ENCODE data around the gene OR4C11.

OR4C11 gene

GRCh38 chr11:55607545-55607944 lies at the start of gene OR4C11:
OR4C11 (minus strand) TSS chr11:55607645; CDS start chr11:55604373, 3,272 bp downstream.
- TF ChIP-seq CTCF (IDR thresholded peaks at IDR 0.05; ENCODE audit: low read depth, low read length, missing control alignments) = no peak
- H3K4me3 ChIP-seq (replicated peaks; ENCODE audit: low read depth, low read length) = no peak within 1 kb of the TSS
- no peak for DNase-seq (ENCODE audit: extremely low read depth, low read depth)

GRCh38 chr11:55655096-55655495 lies 47.7 kb upstream of the OR4C11 start:
- no peak for DNase-seq (ENCODE audit: extremely low read depth, low read depth)
- no peak overlapping the region for H3K4me3 ChIP-seq (replicated peaks; ENCODE audit: low read depth, low read length)
- TF ChIP-seq CTCF (IDR thresholded peaks at IDR 0.05; ENCODE audit: low read depth, low read length, missing control alignments) = no peak

GRCh38 chr11:55652560-55652959 lies 45.1 kb upstream of the OR4C11 start:
- no peak overlapping the region for H3K4me3 ChIP-seq (replicated peaks; ENCODE audit: low read depth, low read length)
- no peak for DNase-seq (ENCODE audit: extremely low read depth, low read depth)
- TF ChIP-seq CTCF (IDR thresholded peaks at IDR 0.05; ENCODE audit: low read depth, low read length, missing control alignments) = no peak

GRCh38 chr11:55648027-55648426 lies 40.6 kb upstream of the OR4C11 start, which contains the start of gene OR4S2:
OR4S2 (plus strand) TSS chr11:55648327; CDS start chr11:55650904, 2,577 bp downstream.
- no peak for TF ChIP-seq CTCF (IDR thresholded peaks at IDR 0.05; ENCODE audit: low read depth, low read length, missing control alignments)
- no peak for DNase-seq (ENCODE audit: extremely low read depth, low read depth)
- H3K4me3 ChIP-seq (replicated peaks; ENCODE audit: low read depth, low read length) = no peak within 1 kb of the TSS

- TF ChIP-seq CTCF (IDR thresholded peaks at IDR 0.05; ENCODE audit: low read depth, low read length, missing control alignments) = no peak
- no peak within 1 kb of the TSS for H3K4me3 ChIP-seq (replicated peaks; ENCODE audit: low read depth, low read length)
- DNase-seq (ENCODE audit: extremely low read depth, low read depth) = no peak
These were observed 27.4 kb upstream of the OR4C11 start, which contains the start of gene OR4P4 for GRCh38 chr11:55634813-55635212. OR4P4 (plus strand) TSS chr11:55635113.

- no peak overlapping the region for H3K4me3 ChIP-seq (replicated peaks; ENCODE audit: low read depth, low read length)
- TF ChIP-seq CTCF (IDR thresholded peaks at IDR 0.05; ENCODE audit: low read depth, low read length, missing control alignments) = no peak
- no peak for DNase-seq (ENCODE audit: extremely low read depth, low read depth)
These were observed 17.1 kb upstream of the OR4C11 start for GRCh38 chr11:55624531-55624930.

- no peak for TF ChIP-seq CTCF (IDR thresholded peaks at IDR 0.05; ENCODE audit: low read depth, low read length, missing control alignments)
- no peak for DNase-seq (ENCODE audit: extremely low read depth, low read depth)
- no peak overlapping the region for H3K4me3 ChIP-seq (replicated peaks; ENCODE audit: low read depth, low read length)
These were observed 34.9 kb downstream of the OR4C11 start for GRCh38 chr11:55572548-55572947.

Measured in HFF-Myc (cell line).